Esophagus (tissue), 2 donors: Measurements from ENCODE around the gene NKAIN4. TPM values are rescaled to one million over a fixed set of nuclear protein-coding genes. Genes with fewer than 3 reads are reported as not detected.

Source experiments
- H3K27ac ChIP-seq, 2 donors: one replicate each; pipeline ENCODE4 v1.5.1; 2013; ENCODE audit warnings: low read depth in 2 of 2, mild to moderate bottlenecking in 2 of 2, inconsistent platforms in 1 of 2, low read length in 1 of 2, moderate library complexity in 1 of 2
- H3K27me3 ChIP-seq, 2 donors: one replicate each; pipeline ENCODE4 v1.6.1; 2013; ENCODE audit warnings: low read length in 2 of 2, control low read depth in 1 of 2, mild to moderate bottlenecking in 1 of 2; ENCODE audit not compliant: insufficient read depth in 2 of 2, control insufficient read depth in 1 of 2
- H3K36me3 ChIP-seq, 2 donors: one replicate each; pipeline ENCODE4 v1.6.1; 2013; ENCODE audit warnings: low read length in 1 of 2; ENCODE audit not compliant: control insufficient read depth in 2 of 2, insufficient read depth in 2 of 2
- H3K4me1 ChIP-seq, 2 donors: one replicate each; pipeline ENCODE4 v1.6.1; 2013; ENCODE audit warnings: low read length in 1 of 2; ENCODE audit not compliant: control insufficient read depth in 2 of 2, insufficient read depth in 2 of 2
- H3K4me3 ChIP-seq, 2 donors: one replicate each; pipeline ENCODE4 v1.5.1; 2013; ENCODE audit warnings: low read length in 2 of 2, mild to moderate bottlenecking in 2 of 2, low read depth in 1 of 2, moderate library complexity in 1 of 2
- H3K9me3 ChIP-seq, 2 donors: one replicate each; pipeline ENCODE4 v1.6.1; 2013; ENCODE audit warnings: mild to moderate bottlenecking in 2 of 2, low read depth in 1 of 2, low read length in 1 of 2, moderate library complexity in 1 of 2; ENCODE audit not compliant: control insufficient read depth in 2 of 2, insufficient read depth in 1 of 2
- WGBS, 2 donors: extraction: QIAGEN DNeasy Blood & Tissue Kit; methylation state at CpG; one replicate each; pipeline ENCODE4 v1.1.7; 2013; 5-methylcytosine and 5-hydroxymethylcytosine counted together
- polyA plus RNA-seq, 2 donors: library from polyadenylated mRNA; stranded (reverse); fragments of 200-250 nt; gene quantifications; one replicate each; pipeline ENCODE4 v1.2.3, GENCODE V29; 2013
- donor health status: healthy with polysubstance abuse.
- donor health status: Bipolar disorder and iron deficiency.

Gene NKAIN4
- polyA plus RNA-seq, 2 donors = not detected

DNA sequence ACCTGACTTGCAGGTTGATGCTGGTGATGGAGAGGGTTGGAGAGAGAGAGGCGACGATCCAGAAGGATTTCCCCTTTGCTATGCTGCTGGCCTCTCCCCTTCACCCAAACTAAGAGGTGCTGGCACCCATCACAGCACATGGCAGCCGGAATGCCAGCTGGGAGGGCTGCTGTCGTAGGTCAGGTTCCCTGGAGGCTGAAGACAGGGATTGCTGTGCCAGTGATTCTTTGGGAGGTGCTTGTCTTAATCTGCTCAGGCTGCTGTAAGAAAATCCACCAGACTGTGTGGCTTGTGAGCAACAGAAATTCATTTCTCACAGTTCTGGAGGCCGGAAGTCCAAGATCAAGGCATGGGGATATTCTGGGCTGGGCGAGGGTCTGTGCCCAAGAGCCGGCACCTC is 14.0 kb upstream of the NKAIN4 start:
- Histone ChIP-seq H3K4me1 (peaks cover 6 to 7% of the 10 kb centered on the region in 2 donors), H3K4me3 (no peak overlapping the region), H3K27me3 (no peaks in the 10 kb centered on the region), H3K9me3 (no peaks in the 10 kb centered on the region), H3K36me3 (no peaks in the 10 kb centered on the region), H3K27ac (no peak overlapping the region)
- WGBS, 2 donors = 44 to 56% methylated on average over 7 of the region's 7 CpGs

DNA sequence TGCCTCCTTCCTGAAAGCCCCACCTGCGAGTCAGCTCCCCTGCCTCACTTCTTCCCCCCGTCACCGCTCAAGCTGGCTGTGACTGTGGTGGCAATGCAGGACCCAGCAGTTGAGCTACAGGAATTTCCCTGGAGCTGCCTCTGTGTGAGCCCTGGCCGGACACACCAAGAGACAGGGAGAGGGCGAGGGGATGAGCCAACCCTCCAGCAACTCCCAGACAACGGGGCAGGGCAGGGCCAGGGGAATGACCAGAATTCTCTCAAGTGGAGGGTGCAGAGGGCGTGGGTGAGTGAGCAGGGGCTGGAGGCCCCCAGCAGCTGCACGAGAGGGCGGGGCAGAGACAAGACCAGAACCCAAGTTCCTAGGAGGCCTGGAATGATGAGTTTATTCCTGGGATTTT is 13.4 kb upstream of the NKAIN4 start:
- H3K4me3 ChIP-seq = no peak overlapping the region
- no peaks in the 10 kb centered on the region for H3K36me3 ChIP-seq
- no peaks in the 10 kb centered on the region for H3K27me3 ChIP-seq
- 64 to 73% methylated on average over 9 of the region's 9 CpGs for WGBS, 2 donors
- no peaks in the 10 kb centered on the region for H3K9me3 ChIP-seq
- H3K4me1 ChIP-seq = peaks cover 6 to 7% of the 10 kb centered on the region in 2 donors
- no peak overlapping the region for H3K27ac ChIP-seq

DNA sequence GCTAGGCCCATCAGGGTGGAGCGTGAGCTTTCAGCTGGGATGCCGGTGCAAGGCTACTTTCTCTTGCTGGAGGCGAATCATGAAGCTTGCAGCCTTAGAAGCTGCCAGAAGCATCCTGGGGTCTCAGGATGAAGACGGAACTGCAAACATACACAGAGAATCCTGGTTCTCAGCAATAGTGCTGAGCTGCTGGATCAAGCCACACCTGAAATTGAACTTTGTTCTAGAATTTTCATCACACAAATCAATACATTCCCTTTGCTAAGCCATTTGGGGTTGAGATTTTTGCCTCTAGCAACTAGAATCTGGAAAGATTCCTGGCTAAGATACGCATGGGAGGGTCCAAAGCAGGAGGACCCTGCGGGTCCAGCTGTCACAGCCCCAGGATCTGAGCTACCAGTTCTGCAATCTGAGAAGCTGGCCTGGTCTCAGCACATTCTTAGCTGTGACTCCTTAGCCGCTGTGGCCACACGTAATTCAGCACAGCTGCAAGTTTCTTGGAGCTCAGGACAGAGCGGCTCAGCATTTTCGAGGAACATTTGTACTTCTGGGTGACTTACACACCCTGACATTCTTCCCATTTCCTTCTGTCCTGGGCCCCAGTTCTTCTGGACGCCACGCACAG is 11.7 kb upstream of the NKAIN4 start:
- Histone ChIP-seq H3K36me3 (no peaks in the 10 kb centered on the region), H3K9me3 (no peaks in the 10 kb centered on the region), H3K27me3 (no peaks in the 10 kb centered on the region), H3K4me3 (no peak overlapping the region), H3K4me1 (peaks cover 3 to 7% of the 10 kb centered on the region in 2 donors), H3K27ac (no peak overlapping the region)
- WGBS, 2 donors = 70 to 75% methylated on average over 12 of the region's 12 CpGs

DNA sequence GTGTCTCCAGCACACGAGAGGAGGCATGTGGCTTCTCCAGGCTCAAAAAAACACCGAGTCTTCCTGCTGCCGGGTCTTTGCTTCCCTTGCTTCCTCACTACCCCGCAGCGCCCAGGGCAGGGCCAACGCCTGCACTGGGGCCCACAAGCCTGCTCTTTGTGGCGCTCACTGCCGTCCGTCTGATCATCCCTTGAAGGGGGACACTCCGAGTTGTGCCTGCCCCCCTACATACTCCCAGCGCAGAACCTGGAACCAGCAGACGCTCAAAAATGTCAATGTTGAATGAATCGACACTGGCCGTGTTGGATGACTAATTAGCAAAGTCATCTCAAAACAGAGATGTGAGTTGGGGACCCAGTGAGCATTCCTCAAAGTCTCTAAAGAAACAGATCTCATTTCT is 10.3 kb upstream of the NKAIN4 start:
- H3K4me3 ChIP-seq = no peak overlapping the region
- H3K4me1 ChIP-seq = peaks cover 3 to 7% of the 10 kb centered on the region in 2 donors
- 43 to 46% methylated on average over 14 of the region's 14 CpGs for WGBS, 2 donors
- no peaks in the 10 kb centered on the region for H3K36me3 ChIP-seq
- H3K27me3 ChIP-seq = no peaks in the 10 kb centered on the region
- H3K27ac ChIP-seq = no peak overlapping the region
- H3K9me3 ChIP-seq = no peaks in the 10 kb centered on the region

DNA sequence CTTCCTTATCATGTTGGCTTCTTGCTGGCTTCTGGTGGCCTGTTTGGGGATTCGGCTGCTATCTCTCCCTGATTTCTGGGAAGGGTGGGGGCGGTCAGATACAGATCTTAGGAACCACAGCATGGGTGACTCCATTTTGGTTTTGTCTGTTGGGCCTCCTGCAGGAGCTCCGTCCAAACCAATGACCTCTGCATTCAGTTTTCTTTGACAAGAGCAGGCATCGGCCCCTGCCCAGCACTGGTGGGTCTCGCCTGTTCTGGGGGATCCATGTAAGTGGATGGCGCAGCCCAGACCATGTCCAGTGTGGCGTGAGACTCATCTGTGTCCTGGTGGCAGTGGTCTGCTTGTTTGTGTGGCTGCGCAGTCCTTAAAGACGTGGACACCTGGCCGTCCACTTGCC is 9.7 kb upstream of the NKAIN4 start:
- H3K4me1 ChIP-seq = peaks cover 2 to 4% of the 10 kb centered on the region in 2 donors
- H3K4me3 ChIP-seq = no peak overlapping the region
- H3K27ac ChIP-seq = no peak overlapping the region
- H3K36me3 ChIP-seq = no peaks in the 10 kb centered on the region
- H3K9me3 ChIP-seq = no peaks in the 10 kb centered on the region
- H3K27me3 ChIP-seq = no peaks in the 10 kb centered on the region
- 82 to 88% methylated on average over 10 of the region's 10 CpGs for WGBS, 2 donors

DNA sequence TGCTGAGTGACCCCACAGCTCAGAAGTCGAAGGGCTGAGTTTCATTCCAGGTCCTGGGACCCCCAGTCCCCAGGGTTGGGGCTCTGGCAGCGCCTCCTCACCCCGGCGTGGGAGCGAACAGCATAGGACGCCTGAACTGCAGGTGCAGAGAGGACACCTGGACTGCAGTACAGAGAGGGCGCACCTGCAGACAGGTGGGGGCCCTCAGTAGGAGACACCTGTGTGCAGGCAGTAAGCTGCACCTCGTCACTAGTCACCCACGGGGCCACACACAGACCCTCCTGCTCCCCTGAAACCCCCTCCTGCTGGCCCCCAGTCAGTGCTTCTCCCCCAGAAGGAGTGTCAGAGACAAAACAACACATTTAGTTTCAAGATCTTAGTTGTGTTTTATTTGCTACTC is 8.6 kb upstream of the NKAIN4 start:
- Histone ChIP-seq H3K36me3 (no peaks in the 10 kb centered on the region), H3K27ac (no peak overlapping the region), H3K27me3 (no peaks in the 10 kb centered on the region), H3K9me3 (no peaks in the 10 kb centered on the region), H3K4me3 (no peak overlapping the region), H3K4me1 (no peaks in the 10 kb centered on the region)
- 72 to 82% methylated on average over 9 of the region's 9 CpGs for WGBS, 2 donors

DNA sequence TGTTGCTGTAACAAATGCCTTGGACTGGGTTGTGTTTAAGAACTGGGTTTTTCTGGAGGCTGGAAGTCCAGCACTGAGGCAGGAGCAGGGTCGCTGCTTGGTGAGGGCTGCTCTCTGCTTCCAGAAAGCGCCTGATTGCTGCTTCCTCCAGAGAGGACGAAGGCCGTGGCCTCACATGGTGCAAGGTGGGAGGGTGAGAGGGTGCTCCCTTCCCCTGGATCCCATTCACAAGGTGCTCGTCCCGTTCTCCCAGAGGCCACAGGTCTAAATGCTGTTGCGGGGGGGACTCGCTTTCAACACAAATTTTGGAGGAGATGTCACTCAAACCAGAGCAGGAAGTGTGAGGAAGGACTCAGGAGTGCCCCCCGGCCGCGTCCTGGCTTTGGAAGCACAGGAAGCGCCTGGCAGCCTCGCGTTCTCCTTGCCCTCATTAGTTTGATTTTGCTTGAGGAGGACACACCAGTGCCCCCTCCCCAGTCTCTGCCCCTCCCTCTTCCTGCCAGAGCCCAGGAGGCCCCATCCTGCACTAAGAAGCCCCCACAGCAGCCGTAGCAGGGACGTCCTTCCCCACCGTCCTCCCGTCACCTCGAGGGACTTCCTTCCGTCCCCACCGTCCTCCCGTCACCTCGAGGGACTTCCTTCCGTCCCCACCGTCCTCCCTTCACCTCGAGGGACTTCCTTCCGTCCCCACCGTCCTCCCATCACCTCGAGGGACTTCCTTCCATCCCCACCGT is 7.7 kb upstream of the NKAIN4 start:
- Histone ChIP-seq H3K9me3 (no peaks in the 10 kb centered on the region), H3K4me1 (no peaks in the 10 kb centered on the region), H3K36me3 (no peaks in the 10 kb centered on the region), H3K27ac (no peak overlapping the region), H3K4me3 (no peak overlapping the region), H3K27me3 (no peaks in the 10 kb centered on the region)
- 48 to 56% methylated on average over 30 of the region's 30 CpGs for WGBS, 2 donors

DNA sequence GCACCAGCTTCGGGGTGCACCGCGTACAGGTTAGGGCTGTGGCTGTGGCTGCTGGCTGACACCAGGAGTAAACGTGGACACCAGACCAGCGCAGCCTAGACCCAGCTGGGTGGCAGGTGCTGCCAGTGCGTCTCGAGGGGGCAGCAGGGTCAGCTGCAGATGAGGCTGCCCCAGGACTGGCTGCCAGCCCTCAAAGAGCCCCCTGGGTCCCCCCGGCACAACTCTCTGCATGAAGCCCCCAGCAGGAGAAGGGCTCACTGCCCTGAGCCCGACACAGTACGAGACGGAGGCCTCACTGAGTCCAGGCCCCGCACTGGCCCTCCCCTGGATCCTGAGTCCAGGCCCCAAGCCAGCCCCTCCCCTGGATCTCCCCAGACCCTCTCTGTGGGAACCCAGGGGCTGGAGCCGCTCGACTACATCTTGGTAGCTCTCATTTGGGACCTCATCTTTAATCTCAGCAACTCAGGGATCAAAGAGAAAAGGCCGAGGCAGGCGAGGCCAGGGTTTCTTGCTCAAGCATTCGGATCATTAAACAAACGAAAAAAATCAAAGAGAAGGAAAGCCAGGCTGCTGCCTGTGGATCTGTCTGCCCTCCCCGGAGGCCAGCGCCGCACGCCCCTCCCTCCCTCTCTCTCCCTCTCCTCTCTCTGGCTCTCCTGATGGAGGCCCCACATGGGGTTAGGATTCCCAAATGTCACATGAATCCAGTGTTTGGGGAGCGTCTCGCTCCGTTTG is 7.0 kb upstream of the NKAIN4 start:
- H3K27me3 ChIP-seq = no peaks in the 10 kb centered on the region

DNA sequence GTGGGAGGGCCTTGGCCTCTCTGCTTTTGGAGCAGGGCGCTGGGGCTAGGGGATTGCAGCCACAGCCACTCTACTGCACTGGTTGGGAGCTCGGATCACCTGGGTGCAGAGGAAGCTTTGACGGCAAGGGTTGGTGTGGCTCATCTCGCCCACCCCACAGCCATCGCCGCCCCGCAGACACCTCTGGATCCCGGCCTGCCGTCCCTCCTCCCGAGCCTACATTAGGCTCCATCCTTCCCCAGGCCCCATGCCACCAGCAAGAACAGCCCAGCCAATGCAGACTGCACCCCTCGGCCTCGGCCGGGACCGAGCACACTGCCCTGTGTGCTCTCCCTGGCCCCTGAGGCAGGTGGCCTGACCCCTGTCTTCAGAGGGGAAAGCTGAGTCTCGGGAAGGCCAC is 6.3 kb upstream of the NKAIN4 start:
- Histone ChIP-seq H3K36me3 (no peaks in the 10 kb centered on the region), H3K4me1 (peaks cover 0 to 7% of the 10 kb centered on the region in 2 donors), H3K27ac (no peak overlapping the region), H3K9me3 (no peaks in the 10 kb centered on the region), H3K27me3 (peaks cover 0 to 2% of the 10 kb centered on the region in 2 donors), H3K4me3 (no peak overlapping the region)
- WGBS, 2 donors = 84 to 90% methylated on average over 15 of the region's 15 CpGs

More for the DNA sequence above, 7.0 kb upstream of the NKAIN4 start:
- Histone ChIP-seq H3K4me1 (peaks cover 0 to 3% of the 10 kb centered on the region in 2 donors), H3K27ac (no peak overlapping the region), H3K36me3 (no peaks in the 10 kb centered on the region), H3K4me3 (no peak overlapping the region), H3K9me3 (no peaks in the 10 kb centered on the region)
- WGBS, 2 donors = 48 to 51% methylated on average over 25 of the region's 25 CpGs
